ENCODE data around the gene MAST4. TPM values are rescaled to one million over a fixed set of nuclear protein-coding genes. Genes with fewer than 3 reads are reported as not detected.
A peak's percentile ranks its signal among the peaks of the same experiment; 100 is the strongest.

MAST4 gene
- total and polyA plus RNA-seq, 2 experiments from 2014 or later = 4.2 to 6.0 TPM

GRCh38 chr5:67173959-67174358 is 577.8 kb downstream of the MAST4 start:
- H3K4me1 ChIP-seq (ENCODE audit: insufficient read depth) = no peaks in the 10 kb centered on the region
- H2AFZ ChIP-seq = no peak overlapping the region
- H3K27ac ChIP-seq = no peak overlapping the region
- TF ChIP-seq EZH2 (IDR thresholded peaks at IDR 0.05; ENCODE audit: insufficient read depth, poor library complexity, severe bottlenecking) (no peak), EZH2phosphoT487 (IDR thresholded peaks at IDR 0.05; ENCODE audit: insufficient read depth, low read depth) (no peak)
- no peaks in the 10 kb centered on the region for H3F3A ChIP-seq (ENCODE audit: insufficient read depth)
- peak; percentile 15 for DNase-seq
- no peak overlapping the region for H3K9ac ChIP-seq
- H3K4me3 ChIP-seq = no peak overlapping the region
- H3K9me2 ChIP-seq (ENCODE audit: insufficient read depth) = no peaks in the 10 kb centered on the region
- H3K4me2 ChIP-seq (ENCODE audit: unreplicated experiment) = no peak overlapping the region
- no peaks in the 10 kb centered on the region for H4K20me1 ChIP-seq (ENCODE audit: insufficient read depth)
- in situ Hi-C loops (cut with MboI) = no loop called here
- 94 to 96% methylated on average over 1 of the region's 1 CpG for WGBS, 2 experiments (ENCODE audit: low coverage in 1 of 2, low lambda C conversion rate in 2 of 2, missing lambda C conversion rate in 2 of 2)
- no peaks in the 10 kb centered on the region for H3K27me3 ChIP-seq (replicated peaks; ENCODE audit: insufficient read depth)
- H3K36me3 ChIP-seq (ENCODE audit: low read depth) = no peaks in the 10 kb centered on the region
- no peaks in the 10 kb centered on the region for H3K79me2 ChIP-seq (ENCODE audit: insufficient read depth)
- no peaks in the 10 kb centered on the region for H3K9me3 ChIP-seq (ENCODE audit: low read depth)

- in situ Hi-C loops (cut with MboI) = no loop called here
- Histone ChIP-seq H3K27me3 (replicated peaks; ENCODE audit: insufficient read depth) (no peaks in the 10 kb centered on the region), H4K20me1 (ENCODE audit: insufficient read depth) (no peaks in the 10 kb centered on the region), H3K4me2 (ENCODE audit: unreplicated experiment) (no peak overlapping the region), H3K4me1 (ENCODE audit: insufficient read depth) (no peaks in the 10 kb centered on the region; the same call in 1 of the 2 replicates), H3K4me3 (no peak overlapping the region), H2AFZ (no peak overlapping the region), H3F3A (ENCODE audit: insufficient read depth) (no peaks in the 10 kb centered on the region), H3K36me3 (ENCODE audit: low read depth) (no peaks in the 10 kb centered on the region), H3K9me3 (ENCODE audit: low read depth) (no peaks in the 10 kb centered on the region), H3K9ac (no peak overlapping the region), H3K79me2 (ENCODE audit: insufficient read depth) (no peaks in the 10 kb centered on the region), H3K9me2 (ENCODE audit: insufficient read depth) (no peaks in the 10 kb centered on the region), H3K27ac (no peak overlapping the region)
- TF ChIP-seq EZH2 (IDR thresholded peaks at IDR 0.05; ENCODE audit: insufficient read depth, poor library complexity, severe bottlenecking) (no peak), EZH2phosphoT487 (IDR thresholded peaks at IDR 0.05; ENCODE audit: insufficient read depth, low read depth) (no peak)
- no peak for DNase-seq
These were observed 580.7 kb downstream of the MAST4 start for GRCh38 chr5:67176936-67177335.

GRCh38 chr5:67178085-67178484 is 581.9 kb downstream of the MAST4 start:
- Histone ChIP-seq H3K9me2 (ENCODE audit: insufficient read depth) (no peaks in the 10 kb centered on the region), H3K4me1 (ENCODE audit: insufficient read depth) (peaks cover 7% of the 10 kb centered on the region; the same call in 1 of the 2 replicates), H3K4me2 (ENCODE audit: unreplicated experiment) (no peak overlapping the region), H3K4me3 (no peak overlapping the region), H2AFZ (no peak overlapping the region), H3K27me3 (replicated peaks; ENCODE audit: insufficient read depth) (no peaks in the 10 kb centered on the region), H3K27ac (no peak overlapping the region), H3K9ac (no peak overlapping the region), H3F3A (ENCODE audit: insufficient read depth) (no peaks in the 10 kb centered on the region), H3K79me2 (ENCODE audit: insufficient read depth) (no peaks in the 10 kb centered on the region), H4K20me1 (ENCODE audit: insufficient read depth) (no peaks in the 10 kb centered on the region), H3K36me3 (ENCODE audit: low read depth) (no peaks in the 10 kb centered on the region), H3K9me3 (ENCODE audit: low read depth) (no peaks in the 10 kb centered on the region)
- no peak for TF ChIP-seq EZH2phosphoT487 (IDR thresholded peaks at IDR 0.05; ENCODE audit: insufficient read depth, low read depth)
- TF ChIP-seq EZH2 (IDR thresholded peaks at IDR 0.05; ENCODE audit: insufficient read depth, poor library complexity, severe bottlenecking) = no peak
- in situ Hi-C loops (cut with MboI) = no loop called here
- 49 to 58% methylated on average over 1 of the region's 1 CpG for WGBS, 2 experiments (ENCODE audit: low coverage in 1 of 2, low lambda C conversion rate in 2 of 2, missing lambda C conversion rate in 2 of 2)
- peak; percentile 14 for DNase-seq

GRCh38 chr5:67178966-67179365 is 582.8 kb downstream of the MAST4 start:
- Histone ChIP-seq H3K79me2 (ENCODE audit: insufficient read depth) (no peaks in the 10 kb centered on the region), H3K4me3 (no peak overlapping the region), H4K20me1 (ENCODE audit: insufficient read depth) (no peaks in the 10 kb centered on the region), H2AFZ (no peak overlapping the region), H3K9me2 (ENCODE audit: insufficient read depth) (no peaks in the 10 kb centered on the region), H3K9ac (no peak overlapping the region), H3K4me1 (ENCODE audit: insufficient read depth) (peaks cover 7% of the 10 kb centered on the region; the same call in 1 of the 2 replicates), H3K27me3 (replicated peaks; ENCODE audit: insufficient read depth) (no peaks in the 10 kb centered on the region), H3F3A (ENCODE audit: insufficient read depth) (no peaks in the 10 kb centered on the region), H3K36me3 (ENCODE audit: low read depth) (no peaks in the 10 kb centered on the region), H3K4me2 (ENCODE audit: unreplicated experiment) (no peak overlapping the region), H3K9me3 (ENCODE audit: low read depth) (no peaks in the 10 kb centered on the region), H3K27ac (no peak overlapping the region)
- in situ Hi-C loops (cut with MboI) = no loop called here
- TF ChIP-seq EZH2phosphoT487 (IDR thresholded peaks at IDR 0.05; ENCODE audit: insufficient read depth, low read depth) (no peak), EZH2 (IDR thresholded peaks at IDR 0.05; ENCODE audit: insufficient read depth, poor library complexity, severe bottlenecking) (no peak)
- no peak for DNase-seq
- WGBS, 2 experiments (ENCODE audit: low coverage in 1 of 2, low lambda C conversion rate in 2 of 2, missing lambda C conversion rate in 2 of 2) = 95% methylated on average over 7 of the region's 7 CpGs
